HG03103 (cell line): ENCODE measurements around the gene TOM1L2.

Experiments
- ATAC-seq: cut with Tn5 transposase; IDR thresholded peaks from one replicate; pipeline ENCODE4 v1.9.1; 2021; ENCODE audit warnings: low read depth; ENCODE audit not compliant: unreplicated experiment

The TOM1L2 gene

DNA sequence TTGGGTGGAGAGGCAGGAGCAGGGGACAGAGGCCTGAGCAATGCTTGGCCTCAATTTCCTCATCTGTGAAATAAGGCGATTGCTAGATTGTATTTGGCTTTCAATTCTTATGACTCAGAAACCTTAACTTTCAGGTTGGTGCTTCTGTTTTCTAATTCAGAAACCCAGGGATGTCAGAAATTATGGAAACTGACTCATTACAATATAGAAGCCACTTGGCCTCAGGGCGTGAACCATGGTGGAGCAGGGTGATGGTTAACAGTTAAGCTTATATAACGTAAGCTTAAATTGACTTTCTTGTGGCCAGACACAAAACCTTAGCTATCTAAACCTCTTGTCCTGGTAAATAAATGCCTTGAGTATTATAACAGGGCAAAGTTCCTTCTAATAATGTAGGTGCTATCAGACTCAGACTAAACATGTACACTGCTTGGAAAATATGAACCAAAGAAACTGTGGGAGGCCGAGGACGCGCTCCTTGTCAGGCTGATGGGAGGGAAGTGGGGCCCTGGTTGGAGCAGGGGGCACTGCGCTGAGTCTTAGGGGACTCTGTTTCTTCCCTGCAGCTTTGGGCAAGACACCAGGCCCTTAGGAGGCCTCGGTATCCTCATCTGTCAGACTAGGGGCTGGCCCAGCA lies 118.3 kb downstream of the TOM1L2 start:
- ATAC-seq: no peak

DNA sequence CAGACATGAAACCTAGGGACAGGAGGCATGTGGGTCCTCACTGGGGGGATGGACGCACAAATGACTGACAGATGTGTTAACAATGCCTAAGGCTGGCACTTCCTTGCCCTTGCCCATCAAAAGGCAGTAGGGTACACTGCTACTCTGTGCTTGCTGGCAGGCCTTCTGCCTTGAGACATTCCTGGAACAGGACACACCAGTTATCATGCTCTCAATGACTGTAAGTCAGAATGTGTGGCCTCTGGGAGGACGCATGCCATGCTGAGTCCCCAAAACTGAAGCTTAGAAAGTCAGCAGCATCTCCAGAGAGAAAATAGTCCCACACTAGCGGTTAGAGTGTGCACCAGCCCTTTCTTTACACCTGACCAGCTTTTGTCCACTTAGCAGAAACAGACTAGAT lies 119.3 kb downstream of the TOM1L2 start:
- ATAC-seq: no peak

DNA sequence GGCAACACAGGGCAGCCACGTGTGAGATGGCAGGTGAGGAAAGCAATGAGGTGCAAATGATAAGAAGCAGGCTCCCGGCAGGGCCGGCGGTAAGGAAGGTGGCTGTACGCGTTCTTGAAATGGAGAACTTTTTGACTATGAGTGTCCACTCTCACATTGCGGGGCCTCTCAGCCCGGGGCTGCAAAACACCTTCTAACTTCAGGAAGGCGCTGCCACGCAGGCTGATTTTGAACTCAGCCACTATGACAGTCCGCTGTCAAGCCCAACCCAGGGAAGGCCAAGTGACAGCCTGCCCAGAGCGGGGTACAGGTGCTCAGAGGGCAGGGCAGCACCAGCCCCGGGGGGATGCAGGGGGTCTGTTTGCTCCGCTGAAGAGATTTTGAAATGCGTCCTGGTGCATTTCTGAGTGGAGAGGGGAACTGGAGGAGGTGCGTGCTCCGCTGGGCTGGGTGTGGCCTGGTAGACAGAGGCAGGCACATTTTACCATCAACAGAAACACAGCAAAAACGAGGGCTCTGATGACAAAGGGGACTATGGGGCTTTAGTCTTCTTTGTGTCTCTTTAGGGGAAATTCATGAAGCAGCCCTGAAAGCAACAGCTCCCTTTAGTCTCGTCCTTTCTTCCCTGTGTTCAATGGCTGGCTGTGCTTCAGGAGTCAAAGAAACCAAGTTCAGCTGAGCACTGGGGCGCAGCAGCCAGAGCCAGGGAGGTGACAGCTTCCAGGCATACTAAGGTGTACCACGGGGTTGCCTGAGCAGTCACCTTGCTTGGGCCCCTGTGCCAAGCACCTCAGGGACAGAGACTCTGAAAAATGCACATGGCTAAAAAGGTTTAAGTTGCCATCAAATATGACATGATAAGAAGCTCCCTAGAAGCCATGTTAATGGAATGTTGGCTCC lies 120.8 kb downstream of the TOM1L2 start:
- no peak for ATAC-seq

DNA sequence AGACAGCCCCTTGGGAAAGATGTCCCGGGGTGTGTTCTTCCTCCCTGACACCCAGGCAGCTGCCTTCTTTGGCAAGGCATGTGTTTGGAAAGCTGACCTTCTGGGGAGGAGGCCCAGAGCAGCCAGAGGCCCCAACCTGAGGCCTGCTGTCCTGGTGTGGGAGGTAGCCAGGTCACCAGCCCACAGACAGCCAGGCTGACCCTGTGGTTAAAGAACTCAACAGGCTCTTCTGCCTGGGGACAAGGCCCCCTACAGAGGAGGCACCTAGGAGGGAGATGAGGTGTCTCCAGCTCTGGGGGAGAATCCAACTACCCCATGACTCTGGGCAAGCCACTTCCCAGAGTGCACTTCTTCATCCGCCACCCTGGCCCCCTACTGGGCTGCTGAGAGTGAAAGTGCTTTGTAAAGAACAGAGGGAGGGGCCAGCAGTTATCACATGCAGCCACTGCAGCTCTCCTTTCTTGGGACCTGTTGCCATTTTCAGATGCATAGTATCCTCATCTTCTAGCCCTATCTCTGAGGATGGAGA lies 122.3 kb downstream of the TOM1L2 start:
- no peak for ATAC-seq

DNA sequence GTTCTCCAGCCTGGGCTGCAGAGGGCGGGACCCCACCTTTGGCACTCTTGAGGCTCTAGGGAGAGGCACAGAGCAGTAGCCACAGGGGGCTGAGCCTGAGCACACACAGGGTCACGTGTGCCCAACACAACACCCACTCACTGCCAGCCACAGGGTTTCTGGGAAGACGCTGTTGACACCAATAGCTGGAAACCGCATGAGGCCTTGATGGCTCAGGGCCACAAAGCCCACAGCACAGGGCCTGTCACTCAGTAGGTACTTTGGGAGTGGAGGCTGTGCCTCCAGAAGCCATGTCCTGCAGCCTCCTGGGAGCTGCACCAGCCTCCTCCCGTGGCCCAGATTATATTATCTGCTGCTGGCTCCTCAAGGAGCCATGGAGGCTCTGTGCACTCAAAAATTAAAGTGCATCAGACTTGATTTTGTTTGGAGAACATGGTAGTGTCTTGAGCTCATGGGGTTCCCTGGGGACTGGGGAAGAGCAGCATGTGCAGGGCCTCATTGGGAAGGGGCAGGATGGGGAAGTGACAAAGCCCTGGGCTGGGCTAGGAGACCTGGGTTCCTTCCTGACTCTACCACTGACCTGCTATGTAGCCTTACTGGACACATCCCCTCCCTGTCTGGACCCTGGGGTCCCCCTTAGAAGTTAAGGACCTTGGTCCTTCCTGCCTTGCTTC lies 122.9 kb downstream of the TOM1L2 start:
- ATAC-seq: no peak

DNA sequence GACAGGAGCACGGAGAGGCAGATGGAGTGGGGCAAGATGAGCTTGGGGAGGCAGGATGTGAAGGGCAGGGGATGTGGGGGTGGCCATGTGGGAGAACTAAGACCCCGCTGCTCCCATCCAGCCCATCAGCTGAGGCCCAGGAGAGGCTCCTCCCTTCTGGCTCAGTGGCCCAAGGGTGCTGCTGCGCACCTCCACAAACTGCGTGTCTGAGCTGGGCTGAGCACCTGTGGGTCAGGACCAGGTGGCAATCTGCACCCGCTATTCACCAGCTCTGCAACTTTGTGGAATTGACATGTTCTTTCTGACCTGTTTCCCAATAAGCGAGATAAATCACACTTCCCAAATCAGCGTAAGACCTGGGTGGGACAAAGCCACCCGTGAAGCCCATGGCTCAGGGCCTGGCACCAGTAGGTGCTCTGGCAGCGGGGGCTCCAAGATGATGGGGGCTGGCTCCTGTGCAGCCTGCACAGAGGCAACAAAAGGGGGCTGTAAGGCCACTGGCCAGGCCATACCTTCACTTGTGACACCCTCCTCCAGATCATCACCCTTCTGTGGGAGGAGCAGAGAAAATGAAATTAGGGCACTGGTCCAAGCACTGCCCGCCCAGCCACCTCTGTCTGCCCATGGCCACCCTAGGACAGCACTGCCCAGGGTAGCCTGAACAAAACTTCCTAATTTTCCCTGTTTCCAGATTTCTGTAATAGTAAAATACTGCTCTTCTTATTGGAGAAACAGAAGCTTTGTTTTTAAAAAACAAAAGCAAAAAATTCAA lies 123.7 kb downstream of the TOM1L2 start:
- ATAC-seq: no peak

DNA sequence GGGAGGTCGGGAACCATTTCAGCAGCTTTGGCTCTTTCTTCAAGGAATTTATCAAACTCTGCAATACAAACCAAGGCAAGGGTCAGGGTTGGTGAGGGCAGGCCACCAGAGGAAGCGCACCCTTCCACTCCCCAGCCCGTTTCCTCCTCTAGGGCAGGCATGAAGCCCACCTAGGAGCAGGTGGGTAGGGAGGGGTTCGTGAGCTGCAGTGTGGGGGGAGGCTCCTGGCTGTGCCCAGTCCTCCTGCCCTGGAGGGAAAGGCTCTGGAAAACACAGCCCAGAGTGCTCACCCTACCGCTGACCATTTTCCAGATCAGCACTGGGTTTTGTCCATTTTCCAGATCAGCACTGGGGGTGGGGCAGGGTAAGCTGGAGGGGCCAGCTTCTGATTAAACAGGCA lies 124.5 kb downstream of the TOM1L2 start:
- ATAC-seq: no peak

DNA sequence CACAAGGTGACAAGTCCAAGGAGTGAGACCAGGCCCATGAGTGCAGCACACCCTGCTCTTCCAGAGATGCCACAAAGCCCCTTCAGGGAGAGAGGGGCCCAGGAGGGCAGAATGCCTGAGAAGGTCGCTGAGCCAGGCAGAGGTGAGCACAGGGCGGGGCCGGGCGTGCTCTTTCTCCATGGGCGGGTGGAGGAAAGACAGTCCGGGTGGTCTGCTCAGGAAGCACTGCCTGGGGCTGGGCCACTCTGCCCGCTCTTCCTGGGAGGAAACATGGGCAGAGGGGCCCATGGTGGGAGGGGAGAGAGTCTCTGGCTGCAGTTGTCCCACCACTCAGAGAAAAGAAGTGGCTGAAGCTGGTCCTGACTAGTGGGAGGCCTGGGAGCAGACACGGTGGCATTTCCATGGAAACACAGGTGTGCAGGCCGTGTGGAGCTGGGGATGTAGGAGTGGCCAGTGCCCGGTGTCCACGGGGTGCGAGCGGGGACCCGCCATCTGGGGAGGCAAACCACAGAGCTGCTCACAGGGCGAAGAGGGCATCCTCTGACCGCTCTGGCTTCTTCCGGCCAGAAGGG lies 125.0 kb downstream of the TOM1L2 start:
- ATAC-seq: no peak

DNA sequence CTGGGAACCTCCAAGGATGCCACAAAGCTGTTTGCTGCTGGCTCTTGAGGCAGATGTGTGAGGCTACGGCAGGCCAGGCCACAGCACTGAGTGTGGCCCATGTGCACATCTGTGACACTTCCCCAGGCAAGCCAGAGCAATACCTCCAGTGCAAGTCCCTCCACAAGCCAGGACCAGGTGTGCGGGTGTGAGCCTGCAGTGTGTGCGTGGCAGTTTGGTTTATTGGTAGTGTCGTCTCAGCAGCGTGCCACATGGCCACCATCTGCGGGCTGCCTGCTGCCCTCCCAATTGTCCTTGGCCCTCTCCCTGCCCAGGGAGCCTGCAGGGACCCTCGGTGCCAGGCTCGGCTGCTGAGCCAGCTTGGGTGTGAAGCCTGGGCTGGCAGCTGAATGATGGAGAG lies 125.6 kb downstream of the TOM1L2 start:
- no peak for ATAC-seq

DNA sequence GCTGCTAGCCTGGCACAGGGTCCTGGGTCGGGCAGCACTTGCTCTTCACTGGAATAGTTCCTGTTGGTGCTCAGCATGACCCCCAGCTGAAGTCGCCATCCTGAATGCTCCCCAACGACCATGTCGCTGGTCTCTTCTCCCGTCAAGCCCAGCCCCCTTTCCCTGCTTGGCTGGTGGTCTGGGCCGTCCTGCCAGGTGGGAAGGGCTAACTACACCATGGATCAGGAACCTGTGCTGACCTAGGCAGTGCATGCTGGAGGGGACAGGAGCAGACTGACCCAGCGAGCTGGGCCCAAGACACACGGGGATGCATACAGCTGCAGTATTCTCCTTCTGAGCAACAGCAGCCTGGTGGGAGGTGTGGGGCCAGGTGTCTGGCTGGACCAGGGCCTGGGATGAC lies 126.2 kb downstream of the TOM1L2 start:
- no peak for ATAC-seq

DNA sequence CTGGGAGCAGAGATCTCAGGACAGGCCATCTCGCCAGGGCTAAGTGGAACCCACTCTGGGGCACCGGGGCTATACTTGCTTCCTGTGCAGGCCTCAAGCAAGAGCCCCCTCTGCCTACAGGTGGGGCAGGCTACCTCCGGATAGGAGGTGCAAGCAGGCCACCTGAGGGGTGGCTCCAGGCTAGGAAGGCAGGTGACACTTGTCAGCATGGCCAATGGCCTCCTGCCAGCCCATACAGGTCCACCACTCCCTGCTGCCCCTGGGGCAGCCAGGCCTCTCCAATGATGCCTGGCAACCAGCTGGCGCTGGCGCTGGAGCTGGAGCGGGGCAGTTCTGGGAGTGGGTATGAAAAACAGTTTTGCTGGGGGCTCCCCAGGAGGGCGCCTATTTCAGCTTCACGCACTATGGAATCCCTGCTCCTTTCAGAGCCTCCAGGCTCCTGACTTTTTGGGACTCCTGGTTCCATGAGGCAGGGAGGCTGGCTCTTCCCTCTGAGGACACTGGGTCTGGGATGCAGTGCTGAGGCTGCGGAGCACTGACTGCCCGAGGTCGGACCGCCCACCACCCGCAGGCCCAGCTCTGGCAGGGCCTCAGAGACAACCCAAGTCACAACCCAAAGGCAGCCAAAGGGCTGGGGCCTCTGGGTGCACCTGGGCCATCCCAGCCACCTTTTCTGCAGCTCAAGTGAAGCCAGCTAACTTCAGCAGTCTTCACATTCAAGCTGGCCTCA lies 127.0 kb downstream of the TOM1L2 start:
- no peak for ATAC-seq

DNA sequence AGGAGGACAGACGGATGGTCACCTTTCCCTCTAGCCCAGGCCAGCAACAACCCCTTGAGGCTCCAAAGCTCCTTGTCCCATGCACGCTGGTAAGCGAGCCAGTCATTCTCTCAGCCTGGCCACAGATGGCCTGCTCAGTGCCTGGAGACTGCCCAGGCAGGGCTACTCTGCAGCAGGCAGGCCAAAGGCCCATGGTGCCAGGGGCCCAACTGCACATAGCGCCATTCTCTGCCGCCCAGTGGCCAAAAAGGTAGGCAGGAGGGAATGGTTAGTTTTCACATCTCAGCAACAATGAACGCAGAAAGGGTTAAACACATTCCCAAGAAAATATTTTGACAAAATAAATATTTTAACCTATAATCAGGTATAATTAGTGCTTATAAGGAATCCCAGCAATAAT lies 127.7 kb downstream of the TOM1L2 start:
- no peak for ATAC-seq

DNA sequence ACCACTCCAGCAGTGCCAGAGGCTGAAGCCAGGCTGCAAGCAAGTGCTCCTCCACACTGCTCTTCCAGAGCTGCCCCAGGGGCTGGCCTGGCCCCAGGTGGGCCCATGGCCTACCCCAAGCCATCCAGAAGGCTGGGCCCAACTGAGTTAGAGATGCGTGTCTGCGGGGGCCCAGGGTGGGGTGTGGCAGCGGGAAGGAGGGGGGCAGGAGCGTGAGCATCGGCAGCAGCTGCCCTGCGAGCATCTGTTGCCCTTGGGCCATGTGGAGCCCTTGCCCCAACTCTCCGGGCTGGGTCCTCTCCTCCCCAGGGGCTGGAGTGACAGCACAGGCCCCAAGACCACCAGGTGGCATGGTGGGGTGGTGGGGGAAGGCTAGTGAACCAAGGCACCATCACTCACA lies 128.1 kb downstream of the TOM1L2 start:
- ATAC-seq: no peak

DNA sequence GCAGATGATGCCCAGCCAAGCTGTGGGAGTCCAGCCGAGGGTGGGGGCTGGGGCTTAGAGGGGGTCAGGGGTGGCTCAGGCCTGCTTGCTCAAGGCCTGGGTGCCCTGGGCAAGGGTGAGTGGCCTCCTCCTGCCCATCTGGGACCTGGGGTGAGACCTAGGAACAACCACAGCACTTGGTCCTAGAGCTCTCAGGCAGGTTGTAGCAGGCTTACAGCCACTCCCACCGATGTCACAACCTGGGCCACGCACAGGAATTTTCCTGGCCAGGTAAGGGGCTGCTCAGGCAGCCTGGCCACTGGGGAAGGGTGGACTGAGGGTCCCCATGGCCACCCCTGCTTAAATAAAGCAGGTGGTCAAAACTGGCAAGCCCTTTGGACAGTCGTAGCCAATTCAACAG lies 129.1 kb downstream of the TOM1L2 start:
- no peak for ATAC-seq

DNA sequence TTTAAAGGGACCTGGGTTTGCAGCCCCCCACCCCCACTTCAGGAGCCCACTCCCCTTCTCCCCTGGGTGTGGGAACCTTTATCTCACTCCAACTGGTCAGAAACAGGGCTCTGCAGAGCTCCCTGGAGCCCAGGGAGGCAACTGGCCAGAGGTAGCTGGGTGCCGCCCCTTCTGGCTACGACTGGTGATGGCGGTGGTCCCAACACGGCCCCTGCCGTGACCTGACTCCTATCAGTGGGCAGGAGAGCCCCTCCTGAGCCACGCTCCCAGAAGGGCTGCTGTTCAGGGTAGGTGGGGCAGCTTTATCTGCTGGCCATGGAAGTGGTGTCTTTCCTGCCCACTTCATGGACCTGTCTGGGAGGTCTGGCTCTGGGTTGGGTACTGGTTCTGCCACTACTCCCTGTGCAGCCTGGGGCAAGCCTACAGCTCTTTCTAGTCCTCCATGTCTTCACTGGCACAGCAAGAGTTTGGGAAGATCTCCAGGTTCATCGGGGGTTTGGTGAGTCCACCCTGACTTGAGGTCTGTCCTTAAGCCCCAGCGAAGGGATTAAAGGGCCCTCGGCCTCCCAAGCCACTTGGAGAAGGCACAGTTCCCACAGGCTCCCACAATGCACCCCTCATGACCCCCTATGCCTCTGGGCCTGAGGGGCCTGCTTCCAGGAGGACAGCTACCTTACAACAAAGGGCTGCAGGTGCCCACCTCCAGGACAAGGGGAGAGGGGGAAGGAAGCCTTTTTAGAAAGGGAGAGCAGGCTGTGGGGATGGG lies 129.9 kb downstream of the TOM1L2 start:
- no peak for ATAC-seq

DNA sequence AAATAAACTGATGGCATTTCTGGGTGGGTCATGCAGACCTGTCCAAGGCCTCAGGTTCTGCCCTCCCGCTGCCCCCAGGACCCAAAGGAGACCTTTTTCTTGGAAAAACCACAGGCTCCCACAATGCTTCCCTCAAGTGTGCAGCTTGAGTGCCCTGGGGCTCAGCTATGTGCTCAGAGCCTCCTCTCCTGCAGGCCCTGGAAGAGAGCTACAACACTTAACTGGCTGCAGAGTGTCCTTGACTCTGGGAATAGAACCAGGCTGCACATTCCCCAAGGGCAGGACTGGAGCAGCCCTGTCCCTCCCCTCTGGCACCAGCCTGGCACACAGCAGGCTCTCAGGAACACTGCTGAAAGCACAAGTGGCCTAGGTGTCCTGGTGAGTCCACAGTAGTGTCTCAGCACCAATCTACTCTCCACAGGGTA lies 130.6 kb downstream of the TOM1L2 start:
- ATAC-seq: no peak

DNA sequence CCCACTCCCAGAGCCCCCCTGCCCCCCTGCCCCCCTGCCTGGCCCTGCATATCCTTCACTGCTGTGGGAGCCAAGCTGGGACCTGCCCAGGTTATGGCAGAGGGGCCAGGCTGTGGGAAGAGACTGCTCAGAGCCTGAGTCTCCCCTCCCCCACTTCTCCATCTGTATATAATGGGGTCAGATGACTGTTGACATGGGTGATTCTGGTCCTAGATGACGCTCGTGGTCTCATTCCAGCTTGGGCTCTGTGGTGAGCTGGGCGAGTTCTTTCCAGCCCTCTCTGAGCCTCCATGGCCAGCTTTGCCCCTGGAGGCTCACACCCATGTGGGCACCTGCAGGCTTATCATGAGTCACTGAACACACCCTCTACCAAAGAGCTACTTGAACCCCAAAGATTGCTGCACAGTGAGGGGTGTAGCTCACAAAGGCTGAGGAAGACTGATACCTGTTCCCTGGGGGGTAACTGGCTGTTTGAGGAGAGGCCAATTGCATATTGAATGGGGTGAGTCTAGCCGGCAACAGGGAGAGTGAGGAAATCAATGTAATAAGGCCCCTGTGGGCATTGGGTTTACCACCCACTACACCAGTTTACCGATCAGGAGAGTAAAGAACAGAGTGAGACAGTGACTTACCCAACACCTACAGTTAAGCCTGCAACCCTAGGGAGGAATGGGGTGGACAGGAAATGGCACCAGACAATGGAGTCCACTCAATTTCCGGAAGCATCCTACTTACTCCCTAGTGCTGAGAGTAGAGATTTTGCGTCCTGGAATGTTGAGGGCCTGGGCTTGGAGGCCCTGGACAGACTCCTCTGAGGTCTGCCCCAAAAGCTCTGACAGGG lies 131.2 kb downstream of the TOM1L2 start:
- ATAC-seq: no peak
